Thyroid gland (tissue), 4 donors: Measurements from ENCODE around the gene SLC13A4.

ENCODE experiments used
- POLR2A ChIP-seq, 2 donors: fragments of 450-650 bp; IDR thresholded peaks; one replicate each; pipeline ENCODE4 v1.6.1; 2017; ENCODE audit warnings: antibody characterized with exemption in 2 of 2, mild to moderate bottlenecking in 2 of 2, moderate library complexity in 1 of 2
- TF ChIP-seq, protein P1 (sequence below), 6 experiments: fragments of 200-600 bp in 3 of 6; fragments of 450-650 bp in 3 of 6; sonication (generic) in 3 of 6; IDR thresholded peaks; one replicate each; pipeline ENCODE4 v1.5.1; 2016 to 2019; ENCODE audit warnings: antibody characterized with exemption in 6 of 6, mild to moderate bottlenecking in 2 of 6, inconsistent platforms in 1 of 6, moderate library complexity in 1 of 6

GRCh38 chr7:135741905-135742304 lies 13.9 kb upstream of the SLC13A4 start:
- no peak for TF ChIP-seq POLR2A (IDR thresholded peaks at IDR 0.05)
- TF ChIP-seq, protein P1, sequence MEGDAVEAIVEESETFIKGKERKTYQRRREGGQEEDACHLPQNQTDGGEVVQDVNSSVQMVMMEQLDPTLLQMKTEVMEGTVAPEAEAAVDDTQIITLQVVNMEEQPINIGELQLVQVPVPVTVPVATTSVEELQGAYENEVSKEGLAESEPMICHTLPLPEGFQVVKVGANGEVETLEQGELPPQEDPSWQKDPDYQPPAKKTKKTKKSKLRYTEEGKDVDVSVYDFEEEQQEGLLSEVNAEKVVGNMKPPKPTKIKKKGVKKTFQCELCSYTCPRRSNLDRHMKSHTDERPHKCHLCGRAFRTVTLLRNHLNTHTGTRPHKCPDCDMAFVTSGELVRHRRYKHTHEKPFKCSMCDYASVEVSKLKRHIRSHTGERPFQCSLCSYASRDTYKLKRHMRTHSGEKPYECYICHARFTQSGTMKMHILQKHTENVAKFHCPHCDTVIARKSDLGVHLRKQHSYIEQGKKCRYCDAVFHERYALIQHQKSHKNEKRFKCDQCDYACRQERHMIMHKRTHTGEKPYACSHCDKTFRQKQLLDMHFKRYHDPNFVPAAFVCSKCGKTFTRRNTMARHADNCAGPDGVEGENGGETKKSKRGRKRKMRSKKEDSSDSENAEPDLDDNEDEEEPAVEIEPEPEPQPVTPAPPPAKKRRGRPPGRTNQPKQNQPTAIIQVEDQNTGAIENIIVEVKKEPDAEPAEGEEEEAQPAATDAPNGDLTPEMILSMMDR (IDR thresholded peaks at IDR 0.05) = no peak
